Measurements from ENCODE around the gene USP47. TPM values are rescaled to one million over a fixed set of nuclear protein-coding genes. Genes with fewer than 3 reads are reported as not detected.

USP47 gene
- total and polyA plus RNA-seq, 2 of the 13 experiments (the other 11 are each of a cell fraction or from before 2014, with no cell fraction given), result 12.2 to 52.7 TPM

- Histone ChIP-seq H3K4me3 (replicated peaks in 1 of 3; ENCODE audit: insufficient read depth in 1 of 3, low read depth in 2 of 3, low read length in 3 of 3) (no peak overlapping the region), H3K9me3 (ENCODE audit: low read length) (no peaks in the 10 kb centered on the region), H3K27ac (ENCODE audit: extremely low read length, insufficient read depth, low read length) (no peak overlapping the region), H3K9ac (ENCODE audit: insufficient read depth, low read depth, low read length) (no peak overlapping the region), H2AFZ (ENCODE audit: low read length) (no peak overlapping the region), H3K27me3 (ENCODE audit: control insufficient read depth in 1 of 2, insufficient read depth in 2 of 2, low read length in 2 of 2) (peaks cover 6 to 43% of the 10 kb centered on the region in 2 experiments), H3K79me2 (ENCODE audit: insufficient read depth, low read length) (no peaks in the 10 kb centered on the region), H3K4me1 (ENCODE audit: insufficient read depth, low read length) (no peaks in the 10 kb centered on the region), H3K4me2 (ENCODE audit: low read depth, low read length) (no peak overlapping the region), H4K20me1 (ENCODE audit: insufficient read depth, low read length) (no peaks in the 10 kb centered on the region), H3K36me3 (replicated peaks in 1 of 2; ENCODE audit: control insufficient read depth in 1 of 2, insufficient read depth in 2 of 2, low read length in 2 of 2) (no peaks in the 10 kb centered on the region)
- ChIA-PET POLR2A (no interaction called here), CTCF (ENCODE audit: low intra/inter-chr PET ratio, low total read pairs) (no interaction called here)
- no TSS peak for BruUV-seq (replicated peaks)
- intact Hi-C loops (cut with micrococcal nuclease; ENCODE audit: unreplicated experiment), result no loop called here
- in situ Hi-C loops (cut with HindIII; ENCODE audit: extremely low pct_ligation_motif_present, low pct_unique_long_range_greater_than_20kb), result no loop called here
- TF ChIP-seq MIER2 (CRISPR knock-in tag; IDR thresholded peaks at IDR 0.05) (0 out of 2 replicates have a peak, but pooled peaks have one; percentile 60), DBP (CRISPR knock-in tag; IDR thresholded peaks at IDR 0.05; ENCODE audit: not compliant biosample characterization) (no peak), REST (IDR thresholded peaks at IDR 0.05; ENCODE audit: borderline replicate concordance in 1 of 2, low read depth in 1 of 2, low read length in 2 of 2) (peak; percentile 22 to 62; a peak in 3 of 4 replicates), SKIL (CRISPR knock-in tag; IDR thresholded peaks at IDR 0.05; ENCODE audit: borderline replicate concordance) (no peak), NFKB2 (CRISPR knock-in tag; IDR thresholded peaks at IDR 0.05; ENCODE audit: borderline replicate concordance) (no peak)
- WGBS (ENCODE audit: low lambda C conversion rate), result 51% methylated on average over 5 of the region's 5 CpGs
- no peak for DNase-seq (ENCODE audit: low spot score)
- no peak for FAIRE-seq
- peak; percentile 36; the same call in 1 of the 3 replicates for ATAC-seq
Measured at GRCh38 chr11:12007230-12007593, 165.4 kb downstream of the USP47 start.
